ENCODE results near the gene SIAH2. TPM values are rescaled to one million over a fixed set of nuclear protein-coding genes. Genes with fewer than 3 reads are reported as not detected.

SIAH2 gene
- total and polyA plus RNA-seq, 9 of the 15 experiments (the other 6 are each of a cell fraction or from before 2014, with no cell fraction given) = 4.8 to 39.0 (median 29.9) TPM

DNA sequence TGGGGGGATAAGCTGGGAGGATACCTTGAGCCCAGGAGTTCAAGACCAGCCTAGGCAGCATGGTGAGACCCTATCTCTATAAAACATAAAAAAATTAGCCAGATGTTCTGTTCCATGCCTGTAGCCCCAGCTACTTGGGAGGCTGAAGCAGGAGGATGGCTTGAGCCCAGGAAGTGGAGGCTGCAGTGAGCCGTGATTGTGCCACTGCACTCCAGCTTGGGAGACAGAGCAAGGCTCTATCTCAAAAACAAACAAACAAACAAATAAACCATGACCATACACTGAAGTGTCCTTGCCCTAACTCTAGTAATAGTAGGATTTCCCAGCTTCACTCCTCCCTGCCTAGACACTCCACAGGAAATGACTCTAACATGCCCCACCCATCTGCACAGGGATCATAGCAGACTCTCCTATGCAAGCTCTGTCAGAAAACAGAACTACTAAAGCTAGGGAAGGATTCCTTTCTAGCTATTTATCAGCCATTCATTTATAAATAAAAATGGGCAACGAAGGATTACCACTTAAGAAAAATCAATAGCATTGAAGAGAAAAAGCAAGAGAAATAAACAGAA is 63.8 kb downstream of the SIAH2 start:
- H3K4me2 ChIP-seq (ENCODE audit: insufficient read depth, low read length) = no peak overlapping the region
- no TSS peak for BruUV-seq (replicated peaks)
- peaks cover 0 to 9% of the 10 kb centered on the region in 2 experiments; a peak in 2 of 5 replicates for H3K4me1 ChIP-seq (replicated peaks in 1 of 2; ENCODE audit: control insufficient read depth in 2 of 2, insufficient read depth in 2 of 2, low read length in 2 of 2)
- FAIRE-seq (peak; percentile 65), ATAC-seq (peak; percentile 56), DNase-seq (ENCODE audit: extremely low read depth in 1 of 4, low spot score in 3 of 4) (peak in 2 of 4 experiments; percentile 34 to 58)
- ChIA-PET POLR2A (no interaction called here), CTCF (ENCODE audit: low intra/inter-chr PET ratio) (no interaction called here)
- H3K27ac ChIP-seq (ENCODE audit: extremely low read depth, low read depth, low read length) = no peak overlapping the region
- no peak overlapping the region for H3K4me3 ChIP-seq
- H3K27me3 ChIP-seq (ENCODE audit: control insufficient read depth in 2 of 2, insufficient read depth in 2 of 2, low read length in 2 of 2) = no peaks in the 10 kb centered on the region
- H3K79me2 ChIP-seq (ENCODE audit: control insufficient read depth, insufficient read depth, low read length) = no peaks in the 10 kb centered on the region
- in situ Hi-C loops (cut with MboI) (no loop called here), intact Hi-C loops (cut with micrococcal nuclease) (no loop called here)
- 29% methylated on average over 2 of the region's 2 CpGs for WGBS (ENCODE audit: insufficient coverage, low coverage, missing lambda C conversion rate)
- H3K36me3 ChIP-seq (ENCODE audit: control insufficient read depth, insufficient read depth, low read length) = no peaks in the 10 kb centered on the region
- no peaks in the 10 kb centered on the region for H3K9me1 ChIP-seq (ENCODE audit: control insufficient read depth, insufficient read depth, low read length)
- peak overlapping the region in 1 of 2 experiments; percentile 7; a peak in 1 of 4 replicates for H3K9ac ChIP-seq (ENCODE audit: insufficient read depth in 1 of 2, low read depth in 2 of 2, low read length in 2 of 2)
- H3K9me3 ChIP-seq (replicated peaks; ENCODE audit: control insufficient read depth, insufficient read depth, low read depth, low read length) = peaks cover 6% of the 10 kb centered on the region; the same call in 1 of the 2 replicates
- H4K20me1 ChIP-seq (replicated peaks; ENCODE audit: control insufficient read depth, insufficient read depth, low read length) = no peaks in the 10 kb centered on the region
- peak overlapping the region; percentile 65 for H2AFZ ChIP-seq (ENCODE audit: low read depth, low read length)
- peak; percentile 73 for TF ChIP-seq BCOR (IDR thresholded peaks at IDR 0.05)
- TF ChIP-seq POLR3G (IDR thresholded peaks at IDR 0.05; ENCODE audit: extremely low read depth, insufficient read length, insufficient replicate concordance) = no peak
- no peak for TF ChIP-seq ZNF184 (CRISPR knock-in tag; IDR thresholded peaks at IDR 0.05)
- no peak for TF ChIP-seq ZNF764 (CRISPR knock-in tag; IDR thresholded peaks at IDR 0.05; ENCODE audit: low read depth)
- peak; percentile 38; the same call in 1 of the 2 replicates for TF ChIP-seq GABPA (tag; conservative IDR thresholded peaks at IDR 0.05; ENCODE audit: low read depth)
- TF ChIP-seq KDM1A (IDR thresholded peaks at IDR 0.05) = peak in 1 of 2 experiments; percentile 23; a peak in 1 of 4 replicates
- TF ChIP-seq CC2D1A (IDR thresholded peaks at IDR 0.05) = 0 out of 2 replicates have a peak, but pooled peaks have one; percentile 37
